Dedifferentiated amniotic fluid mesenchymal stem cell (primary cell): ENCODE measurements around the gene CCM2.
"Not testable (repeated sequence)": the region's sequence is repeated elsewhere in the genome, so short reads cannot be mapped to it uniquely, and the experiment has no call there.

Experiments used
- DNase-seq: peaks from one replicate; pipeline ENCODE4 v3.0.0-alpha.2; 2016; ENCODE audit errors: extremely low spot score

The CCM2 gene

GRCh38 chr7:44981035-44981706 is 18.8 kb upstream of the CCM2 start:
- no peak for DNase-seq

GRCh38 chr7:44982535-44982923 is 17.5 kb upstream of the CCM2 start:
- DNase-seq = no peak

- no peak for DNase-seq
Observed at GRCh38 chr7:44982970-44983369, 17.0 kb upstream of the CCM2 start.

GRCh38 chr7:44983742-44984477 is 16.1 kb upstream of the CCM2 start:
- DNase-seq = no peak

GRCh38 chr7:44984478-44984758 is 15.6 kb upstream of the CCM2 start:
- no peak for DNase-seq

- DNase-seq = no peak
Observed at GRCh38 chr7:44985033-44985695, 14.8 kb upstream of the CCM2 start.

- DNase-seq = no peak
Observed at GRCh38 chr7:44985900-44986217, 14.1 kb upstream of the CCM2 start.

GRCh38 chr7:44986218-44987053 is 13.6 kb upstream of the CCM2 start:
- peak; percentile 83 for DNase-seq

- no peak for DNase-seq
Observed at GRCh38 chr7:44987457-44987856, 12.5 kb upstream of the CCM2 start.

- no peak for DNase-seq
Observed at GRCh38 chr7:44987996-44988395, 12.0 kb upstream of the CCM2 start.

GRCh38 chr7:44988701-44989100 is 11.3 kb upstream of the CCM2 start:
- DNase-seq = no peak

- DNase-seq = no peak
Observed at GRCh38 chr7:44989132-44989531, 10.9 kb upstream of the CCM2 start.

- no peak for DNase-seq
Observed at GRCh38 chr7:44990109-44991023, 9.6 kb upstream of the CCM2 start.

- not testable (repeated sequence) for DNase-seq
Observed at GRCh38 chr7:44992004-44992795, 7.8 kb upstream of the CCM2 start.

- DNase-seq = no peak
Observed at GRCh38 chr7:44994877-44995554, 5.0 kb upstream of the CCM2 start.

- no peak for DNase-seq
Observed at GRCh38 chr7:44995555-44996493, 4.2 kb upstream of the CCM2 start.

GRCh38 chr7:44998153-44998871 is 1.7 kb upstream of the CCM2 start:
- DNase-seq = no peak
